Activated CD8-positive, alpha-beta memory T cell treated with anti-CD3 and anti-CD28 coated beads for 24 hours (primary cell): ENCODE measurements around the gene KMT2C.
"Not testable (repeated sequence)": the region's sequence is repeated elsewhere in the genome, so short reads cannot be mapped to it uniquely, and the experiment has no call there.

Source experiments
- DNase-seq: peaks from one replicate; pipeline ENCODE4 v3.0.0-alpha.2; 2020

The KMT2C gene

DNA sequence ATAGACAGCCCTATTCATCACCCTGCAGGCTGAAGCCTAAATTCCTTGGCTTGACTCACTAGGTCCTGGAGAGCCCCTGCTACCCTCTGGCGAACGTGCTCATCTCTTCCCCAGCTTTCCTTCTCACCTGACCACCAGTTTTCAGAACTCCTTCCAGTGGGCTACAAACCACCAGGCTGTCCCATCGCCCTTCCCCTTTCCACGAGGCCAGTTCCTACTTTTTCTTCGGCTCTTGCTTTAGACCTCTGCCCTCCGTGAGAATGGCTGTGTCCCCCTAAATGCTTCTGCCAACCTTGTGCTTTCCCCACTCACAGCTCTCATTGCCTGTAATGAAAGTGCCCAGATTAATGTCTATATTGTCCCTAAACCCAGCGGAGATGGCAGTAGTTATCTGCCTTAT, 5.4 kb upstream of the KMT2C start:
- not testable (repeated sequence) for DNase-seq

DNA sequence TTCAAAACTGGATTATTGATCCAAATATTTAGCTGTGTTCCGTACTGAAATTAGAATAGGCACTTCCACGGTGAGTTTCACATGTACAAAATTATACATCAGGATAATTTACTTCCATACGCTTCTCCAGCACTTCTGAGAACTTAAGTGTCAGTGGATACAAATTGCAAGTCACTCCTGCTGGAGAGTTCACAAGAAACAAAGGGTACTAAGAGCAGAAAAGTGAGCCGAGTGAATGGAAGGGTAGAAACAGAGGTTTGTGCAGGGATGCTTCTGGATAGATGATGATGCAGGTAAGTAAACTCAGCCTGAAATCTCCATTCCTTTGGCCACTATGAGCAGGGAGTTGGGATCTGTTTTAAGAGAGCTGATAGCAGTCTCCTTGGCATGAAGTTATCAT, 2.2 kb upstream of the KMT2C start:
- not testable (repeated sequence) for DNase-seq

DNA sequence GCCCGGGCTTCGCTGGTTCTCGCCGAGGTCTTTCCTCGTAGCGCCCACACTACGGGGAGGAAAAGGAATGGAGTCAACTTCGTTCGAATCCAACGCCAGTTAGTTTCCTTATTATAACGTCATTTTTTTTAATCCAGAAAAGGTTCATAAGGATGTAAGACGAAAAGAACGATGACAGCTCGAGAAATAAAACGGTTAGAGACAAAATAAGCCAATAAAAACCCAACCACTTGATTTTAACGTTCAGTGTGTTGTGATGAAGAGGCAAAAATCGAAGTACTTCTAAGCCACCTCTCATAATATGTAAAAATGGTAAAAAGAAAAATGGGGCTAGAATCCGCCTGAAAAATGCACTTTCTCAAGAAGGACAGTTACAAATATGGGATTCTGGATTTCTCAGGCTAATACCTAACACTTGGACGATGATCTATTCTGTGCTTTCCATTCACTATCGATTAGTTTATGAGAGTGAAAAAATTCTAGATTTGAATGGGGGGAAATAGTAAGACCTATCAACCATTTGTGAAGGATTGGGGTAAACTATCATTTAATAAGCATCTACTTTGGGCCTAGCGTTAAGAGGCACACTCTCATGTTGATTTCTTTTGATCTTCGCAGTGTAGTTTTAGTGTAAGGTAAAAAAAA, 1.2 kb upstream of the KMT2C start:
- not testable (repeated sequence) for DNase-seq

- peak; percentile 95 for DNase-seq
Observed at GRCh38 chr7:152436111-152436930, 518 bp upstream of the KMT2C start.

GRCh38 chr7:152434511-152435383, 1.1 kb downstream of the KMT2C start:
- DNase-seq, result peak; percentile 78

DNA sequence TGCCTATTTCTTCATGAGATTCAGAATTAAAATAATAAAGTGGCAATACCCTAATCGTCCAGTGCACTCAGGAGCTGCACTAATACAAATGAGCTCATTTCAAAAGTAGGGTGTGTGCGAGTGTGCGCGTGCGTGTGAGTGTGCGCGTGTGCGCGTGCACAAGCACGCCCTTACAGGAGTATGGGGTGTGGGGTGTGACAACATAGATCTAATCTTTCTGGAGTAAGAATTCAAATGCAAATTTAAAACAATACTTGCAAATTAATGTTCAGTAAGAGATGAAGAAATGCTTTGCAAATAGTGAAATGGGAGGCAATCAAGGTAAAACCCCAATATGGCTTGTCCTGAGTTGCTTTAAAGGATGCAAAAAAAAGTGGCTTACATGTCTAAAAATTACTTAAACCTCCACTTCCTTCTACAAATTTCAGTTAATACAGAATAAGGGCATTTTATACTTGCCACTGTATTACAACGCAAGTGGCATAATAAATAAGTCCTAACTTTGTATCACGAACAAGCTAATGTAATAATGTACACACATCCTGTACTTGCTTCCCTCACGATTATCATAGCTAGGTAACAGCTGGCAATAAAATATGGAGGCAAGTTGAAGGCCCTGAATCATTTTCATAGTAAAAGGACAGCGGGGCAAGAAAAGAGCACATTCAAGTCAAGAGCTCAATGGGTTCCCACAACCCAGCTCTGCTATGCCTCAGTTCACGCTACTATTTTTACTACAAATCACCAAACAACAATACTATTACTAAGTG, 1.9 kb downstream of the KMT2C start:
- DNase-seq, result peak; percentile 75

GRCh38 chr7:152432735-152433134, 3.1 kb downstream of the KMT2C start:
- peak; percentile 24 for DNase-seq

GRCh38 chr7:152430854-152431253, 4.9 kb downstream of the KMT2C start:
- peak; percentile 0 for DNase-seq

DNA sequence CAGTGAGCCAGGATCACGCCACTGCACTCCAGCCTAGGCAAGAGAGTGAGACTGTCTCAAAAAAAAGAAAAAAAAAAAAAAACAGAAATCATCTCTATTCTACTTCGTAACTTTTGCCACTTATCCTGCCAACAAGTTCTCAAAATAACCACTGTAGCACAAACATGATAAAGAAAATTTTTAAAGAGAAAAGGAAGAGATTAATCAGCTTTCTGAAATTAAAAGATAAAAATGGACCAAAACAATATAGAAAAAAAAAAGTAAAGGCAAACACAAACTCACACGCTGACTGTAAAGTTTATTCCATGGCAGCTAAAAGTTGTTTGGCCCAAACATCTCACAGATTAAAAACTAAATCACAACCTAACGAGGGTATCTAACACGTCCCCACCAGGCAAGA, 5.7 kb downstream of the KMT2C start:
- DNase-seq, result not testable (repeated sequence)

- no peak for DNase-seq
Observed at GRCh38 chr7:152424348-152425108, 11.3 kb downstream of the KMT2C start.

GRCh38 chr7:152423991-152424347, 11.8 kb downstream of the KMT2C start:
- no peak for DNase-seq

GRCh38 chr7:152423171-152423570, 12.6 kb downstream of the KMT2C start:
- not testable (repeated sequence) for DNase-seq

DNA sequence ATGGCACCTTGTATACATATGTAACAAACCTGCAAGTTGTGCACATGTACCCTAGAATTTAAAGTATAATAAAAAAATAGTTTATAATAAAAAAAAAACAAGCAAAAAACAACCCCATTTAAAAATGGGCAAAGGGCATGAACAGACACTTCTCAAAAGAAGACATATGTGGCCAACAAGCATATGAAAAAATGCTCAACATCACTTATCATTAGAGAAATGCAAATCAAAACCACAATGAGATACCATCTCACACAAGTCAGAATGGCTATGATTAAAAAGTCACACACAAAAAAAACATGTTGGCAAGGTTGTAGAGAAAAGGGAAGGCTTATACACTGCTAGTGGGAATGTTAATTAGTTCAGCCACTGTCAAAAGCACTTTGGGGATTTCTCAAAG, 14.9 kb downstream of the KMT2C start:
- not testable (repeated sequence) for DNase-seq

DNA sequence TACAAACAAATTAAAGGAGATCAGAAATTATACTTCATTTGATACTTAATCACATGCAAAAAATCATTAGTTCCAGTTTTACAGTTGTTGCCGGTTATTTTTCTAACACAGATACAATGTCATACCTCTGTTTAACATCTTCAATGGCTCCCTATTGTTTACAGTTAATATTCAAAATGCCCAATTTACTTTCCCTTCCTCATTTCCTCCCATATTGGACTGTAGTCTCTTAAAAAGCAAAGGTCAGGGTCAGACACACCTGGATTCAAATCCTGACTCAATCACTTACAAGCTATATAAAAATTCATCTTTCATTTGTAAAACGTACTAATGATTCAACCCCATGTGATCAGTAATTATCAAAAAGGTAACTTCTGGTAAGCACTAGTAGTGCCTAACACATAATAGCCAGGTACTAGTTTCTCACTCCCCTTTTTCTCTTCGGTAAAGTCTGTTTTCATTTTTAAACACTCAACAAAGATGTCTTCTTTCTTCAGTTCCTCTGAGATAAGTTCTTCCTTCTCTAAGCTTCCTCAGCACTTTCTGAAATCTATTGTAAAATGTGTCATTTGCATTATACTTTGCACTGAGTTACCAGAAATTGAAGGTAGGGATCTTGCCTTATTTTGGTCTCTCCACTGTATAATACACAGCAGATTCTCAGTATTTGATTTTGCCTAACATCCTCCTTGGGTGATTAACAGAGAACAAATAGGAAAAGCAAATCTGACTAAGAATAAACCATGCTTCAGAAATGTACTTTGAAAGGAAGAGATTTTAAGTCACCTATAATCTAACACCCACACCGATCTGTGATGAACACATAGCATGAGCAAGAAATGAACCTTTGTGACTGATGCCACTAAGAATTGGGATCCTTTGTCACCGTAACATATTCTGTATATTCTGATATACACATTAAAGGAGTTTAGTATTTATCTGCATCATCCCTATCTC, 16.1 kb downstream of the KMT2C start:
- DNase-seq, result no peak

GRCh38 chr7:152414779-152415178, 21.0 kb downstream of the KMT2C start:
- DNase-seq, result no peak

DNA sequence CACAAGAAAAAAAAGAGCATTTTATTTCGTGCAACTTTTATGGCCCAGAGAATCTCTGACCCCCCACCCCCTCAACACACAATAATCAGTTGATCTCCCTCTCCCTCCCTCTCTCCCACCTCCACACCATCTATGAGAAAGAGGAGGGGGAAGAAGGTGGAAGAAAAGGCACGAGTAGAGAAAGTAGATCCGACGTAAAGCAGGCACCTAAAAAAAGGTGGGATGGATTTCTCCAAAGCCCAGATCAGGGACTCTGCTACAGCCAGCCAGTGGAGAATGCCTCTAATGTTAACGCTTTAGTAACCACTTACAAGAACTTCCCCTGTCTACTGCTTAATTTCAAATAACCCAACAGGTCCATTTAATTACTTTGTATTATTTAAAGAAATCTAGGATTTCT, 24.4 kb downstream of the KMT2C start:
- no peak for DNase-seq

DNA sequence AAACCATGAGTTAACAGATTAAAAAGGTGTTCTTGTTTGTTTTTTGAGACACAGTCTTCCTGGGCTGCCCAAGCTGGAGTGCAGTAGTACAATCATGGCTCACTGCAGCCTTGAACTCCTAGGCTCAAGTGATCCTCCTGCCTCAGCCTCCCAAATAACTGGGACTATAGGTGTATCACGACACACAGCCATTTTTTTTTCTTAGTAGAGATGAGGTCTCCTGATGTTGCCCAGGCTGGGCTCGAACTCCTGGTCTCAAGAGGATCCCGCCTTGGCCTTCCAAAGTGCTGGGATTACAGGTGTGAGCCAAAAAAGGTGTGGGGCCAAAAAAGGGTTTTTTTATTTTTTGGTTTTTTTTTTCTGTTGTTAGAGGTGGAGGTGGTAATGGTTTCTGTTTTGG, 29.3 kb downstream of the KMT2C start:
- no peak for DNase-seq

GRCh38 chr7:152406030-152406429, 29.8 kb downstream of the KMT2C start:
- DNase-seq, result not testable (repeated sequence)

GRCh38 chr7:152403726-152404125, 32.1 kb downstream of the KMT2C start:
- no peak for DNase-seq

GRCh38 chr7:152402384-152403250, 33.2 kb downstream of the KMT2C start:
- DNase-seq, result no peak
